Keratinocyte (primary cell): Measurements from ENCODE around the gene CRLF1. TPM values are rescaled to one million over a fixed set of nuclear protein-coding genes. Genes with fewer than 3 reads are reported as not detected.
A peak's percentile ranks its signal among the peaks of the same experiment; 100 is the strongest.

Experiments used
- DNase-seq: peaks from one replicate; pipeline ENCODE4 v3.0.0-alpha.2; 2011; ENCODE audit warnings: low read depth, missing footprints, low spot score
- FAIRE-seq: peaks from 2 replicates; lab custom pipeline; 2011; peaks lifted over from hg19 to GRCh38; lab: Jason Lieb, UNC
- H2AFZ ChIP-seq: 2 replicates; pipeline ENCODE4 v1.6.0; 2012; ENCODE audit warnings: low read length, control low read depth, inconsistent platforms; ENCODE audit not compliant: control insufficient read depth
- H3K27ac ChIP-seq: 2 replicates; pipeline ENCODE4 v1.5.1; 2011; ENCODE audit warnings: low read length; ENCODE audit not compliant: control insufficient read depth, insufficient read depth
- H3K27me3 ChIP-seq: 3 replicates; pipeline ENCODE4 v1.6.0; 2011; ENCODE audit warnings: low read length; ENCODE audit not compliant: control insufficient read depth, insufficient read depth; ENCODE audit errors: extremely low read depth
- H3K36me3 ChIP-seq, 2 experiments: 2 replicates in 1 of 2; 3 replicates in 1 of 2; pipeline ENCODE4 v1.5.1; 2011; ENCODE audit warnings: low read length in 2 of 2, mild to moderate bottlenecking in 1 of 2; ENCODE audit not compliant: control insufficient read depth in 2 of 2, insufficient read depth in 2 of 2; ENCODE audit errors: extremely low read depth in 1 of 2
- H3K4me1 ChIP-seq: 3 replicates; pipeline ENCODE4 v1.5.1; 2011; ENCODE audit warnings: low read length; ENCODE audit not compliant: control insufficient read depth, insufficient read depth; ENCODE audit errors: extremely low read depth
- H3K4me2 ChIP-seq: 3 replicates; pipeline ENCODE4 v1.6.0; 2011; ENCODE audit warnings: low read depth, low read length; ENCODE audit not compliant: control insufficient read depth, insufficient read depth; ENCODE audit errors: extremely low read depth
- H3K4me3 ChIP-seq, 3 experiments: fragments of 200-600 bp in 1 of 3; sonication (generic) in 1 of 3; 2 replicates in 2 of 3; 3 replicates in 1 of 3; pipeline ENCODE4 v1.5.1; 2011 to 2016; ENCODE audit warnings: low read length in 3 of 3, mild to moderate bottlenecking in 3 of 3, control low read depth in 2 of 3, inconsistent platforms in 1 of 3, low read depth in 1 of 3, mixed read lengths in 1 of 3, mixed run types in 1 of 3, moderate library complexity in 1 of 3; ENCODE audit not compliant: control insufficient read depth in 2 of 3, insufficient read depth in 2 of 3; ENCODE audit errors: extremely low read depth in 1 of 3
- H3K79me2 ChIP-seq: 2 replicates; pipeline ENCODE4 v1.6.0; 2012; ENCODE audit warnings: low read length; ENCODE audit not compliant: control insufficient read depth, insufficient read depth
- H3K9ac ChIP-seq: 3 replicates; pipeline ENCODE4 v1.6.0; 2011; ENCODE audit warnings: low read length; ENCODE audit not compliant: control insufficient read depth, insufficient read depth; ENCODE audit errors: extremely low read depth
- H3K9me1 ChIP-seq: 3 replicates; pipeline ENCODE4 v1.6.0; 2011; ENCODE audit warnings: low read length; ENCODE audit not compliant: control insufficient read depth, insufficient read depth; ENCODE audit errors: extremely low read depth
- H3K9me3 ChIP-seq: 2 replicates; pipeline ENCODE4 v1.5.1; 2012; ENCODE audit warnings: low read depth, low read length; ENCODE audit not compliant: control insufficient read depth
- H4K20me1 ChIP-seq: 3 replicates; pipeline ENCODE4 v1.6.0; 2011; ENCODE audit warnings: low read length; ENCODE audit not compliant: control insufficient read depth, insufficient read depth; ENCODE audit errors: extremely low read depth
- CTCF ChIP-seq, 3 experiments: IDR thresholded peaks in 1 of 3; conservative IDR thresholded peaks in 1 of 3; optimal IDR thresholded peaks in 1 of 3; 2 replicates in 2 of 3; 3 replicates in 1 of 3; pipeline versions ENCODE3 to v1.5.1; 2011; ENCODE audit warnings: low read length in 3 of 3, mild to moderate bottlenecking in 3 of 3, moderate library complexity in 2 of 3, control low read depth in 1 of 3, inconsistent platforms in 1 of 3; ENCODE audit not compliant: insufficient read depth in 2 of 3; ENCODE audit errors: extremely low read depth in 1 of 3
- EZH2 ChIP-seq: IDR thresholded peaks from one replicate; pipeline ENCODE4 v1.6.1; 2012; ENCODE audit warnings: inconsistent platforms, mild to moderate bottlenecking, low read length, moderate library complexity
- dilution Hi-C: fragments of 300-500 bp; cut with MboI; formaldehyde crosslinking; loops from one replicate; pipeline ENCODE4 v1.7.0; 2020; ENCODE audit warnings: low sequenced_read_pairs; ENCODE audit not compliant: extremely low pct_ligation_motif_present
- polyA plus RNA-seq, 5 experiments: library from polyadenylated mRNA; depleted of rRNA in 3 of 5; stranded (reverse) in 3 of 5; stranded (forward) in 1 of 5; unstranded in 1 of 5; fragments of >200 nt; gene quantifications; 1 replicate in 1 of 5; 2 replicates in 3 of 5; 3 replicates in 1 of 5; pipeline versions ENCODE4 v1.2.1 to v1.2.3, GENCODE V29; 2011 to 2012; ENCODE audit warnings: missing spikeins in 2 of 5, low read depth in 1 of 5, low replicate concordance in 1 of 5

The CRLF1 gene
- polyA plus RNA-seq, 1 donor (not counting 4 experiments of a cell fraction or from before 2014, with no cell fraction given), result 0.20 TPM

DNA sequence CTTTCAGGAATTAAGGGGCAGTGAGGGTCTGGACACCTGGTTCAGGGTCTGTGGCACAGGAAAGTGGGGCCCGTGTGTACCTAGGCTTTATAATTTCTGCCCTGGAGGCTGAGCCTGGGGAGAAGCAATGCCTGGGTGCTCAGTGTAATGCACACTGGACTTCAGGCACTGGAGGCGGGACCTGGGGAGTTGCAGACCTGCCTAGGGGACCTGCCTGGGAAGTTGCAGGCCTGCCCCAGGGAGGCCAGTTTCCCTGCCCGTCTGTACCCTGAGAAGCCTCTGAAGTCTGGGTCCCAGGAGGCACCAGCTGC is 3.6 kb upstream of the CRLF1 start:
- H3K4me3 ChIP-seq, result no peak overlapping the region
- no peak overlapping the region for H2AFZ ChIP-seq
- H3K9me1 ChIP-seq, result no peaks in the 10 kb centered on the region
- H3K27ac ChIP-seq, result no peak overlapping the region
- dilution Hi-C loops, result no loop called here
- H3K4me2 ChIP-seq, result no peak overlapping the region
- DNase-seq (no peak), FAIRE-seq (no peak)
- peaks cover 91% of the 10 kb centered on the region for H3K27me3 ChIP-seq
- TF ChIP-seq CTCF (optimal IDR thresholded peaks at IDR 0.05 in 1 of 3, IDR thresholded peaks at IDR 0.05 in 1 of 3, conservative IDR thresholded peaks at IDR 0.05 in 1 of 3; ENCODE audit: extremely low read depth in 1 of 3, insufficient read depth in 2 of 3, low read length in 3 of 3) (no peak), EZH2 (peak; percentile 61)
- H3K9ac ChIP-seq, result no peak overlapping the region
- H3K79me2 ChIP-seq, result no peaks in the 10 kb centered on the region
- peaks cover 8% of the 10 kb centered on the region for H3K4me1 ChIP-seq
- no peaks in the 10 kb centered on the region for H4K20me1 ChIP-seq
- H3K36me3 ChIP-seq, result no peaks in the 10 kb centered on the region
- H3K9me3 ChIP-seq, result no peaks in the 10 kb centered on the region

- Histone ChIP-seq H3K27me3 (peaks cover 93% of the 10 kb centered on the region), H3K4me1 (peaks cover 8% of the 10 kb centered on the region), H4K20me1 (no peaks in the 10 kb centered on the region), H3K9me3 (no peaks in the 10 kb centered on the region), H3K4me3 (no peak overlapping the region), H3K27ac (no peak overlapping the region), H3K36me3 (no peaks in the 10 kb centered on the region), H3K79me2 (no peaks in the 10 kb centered on the region), H3K9me1 (no peaks in the 10 kb centered on the region), H3K4me2 (no peak overlapping the region), H3K9ac (no peak overlapping the region), H2AFZ (no peak overlapping the region)
- dilution Hi-C loops, result no loop called here
- FAIRE-seq, result no peak
- TF ChIP-seq CTCF (optimal IDR thresholded peaks at IDR 0.05 in 1 of 3, IDR thresholded peaks at IDR 0.05 in 1 of 3, conservative IDR thresholded peaks at IDR 0.05 in 1 of 3; ENCODE audit: extremely low read depth in 1 of 3, insufficient read depth in 2 of 3, low read length in 3 of 3) (no peak), EZH2 (no peak)
- no peak for DNase-seq
Observed at GRCh38 chr19:18609717-18610051, 3.1 kb upstream of the CRLF1 start.
